ENCODE results near the gene UBE4B. TPM values are rescaled to one million over a fixed set of nuclear protein-coding genes. Genes with fewer than 3 reads are reported as not detected.

Gene UBE4B
- total and polyA plus RNA-seq, 8 donors = 38.0 to 54.1 (median 48.3) TPM

- Histone ChIP-seq H3K4me1 (peaks cover 14 to 40% of the 10 kb centered on the region in 2 donors), H3K4me3 (no peak overlapping the region), H3K36me3 (no peaks in the 10 kb centered on the region), H3K27ac (peak overlapping the region in 1 of 2 donors; percentile 99), H3K27me3 (no peaks in the 10 kb centered on the region), H3K9me3 (no peaks in the 10 kb centered on the region)
- no peak for TF ChIP-seq CTCF (IDR thresholded peaks at IDR 0.05)
- ATAC-seq (no peak), DNase-seq (peak in 1 of 4 donors; percentile 51)
- intact Hi-C loops (cut with DNase I) = no loop called here
These were observed 175.8 kb downstream of the UBE4B start for GRCh38 chr1:10208537-10208936.

GRCh38 chr1:10209590-10209904 is 176.8 kb downstream of the UBE4B start:
- no peaks in the 10 kb centered on the region for H3K27me3 ChIP-seq
- H3K27ac ChIP-seq = peak overlapping the region; percentile 99
- no peaks in the 10 kb centered on the region for H3K36me3 ChIP-seq
- DNase-seq (no peak), ATAC-seq (no peak)
- intact Hi-C loops (cut with DNase I) = no loop called here
- H3K4me1 ChIP-seq = peaks cover 14 to 45% of the 10 kb centered on the region in 2 donors
- TF ChIP-seq CTCF (IDR thresholded peaks at IDR 0.05) = no peak
- H3K9me3 ChIP-seq = no peaks in the 10 kb centered on the region
- H3K4me3 ChIP-seq = peak overlapping the region; percentile 81 to 89

- peak; percentile 98 to 99 (median 98) for DNase-seq
- ATAC-seq = peak; percentile 95
- intact Hi-C loops (cut with DNase I) = no loop called here
- H3K27ac ChIP-seq = peak within 1 kb of the TSS; percentile 99
- H3K4me3 ChIP-seq = peak within 1 kb of the TSS; percentile 81 to 89
- no peaks in the 10 kb centered on the region for H3K36me3 ChIP-seq
- H3K27me3 ChIP-seq = no peaks in the 10 kb centered on the region
- peak; percentile 92 to 98 for TF ChIP-seq CTCF (IDR thresholded peaks at IDR 0.05)
- peaks cover 14 to 45% of the 10 kb centered on the region in 2 donors for H3K4me1 ChIP-seq
- H3K9me3 ChIP-seq = no peaks in the 10 kb centered on the region
These were observed 177.4 kb downstream of the UBE4B start, which contains the start of gene KIF1B for GRCh38 chr1:10209905-10210810. Gene KIF1B (plus strand): TSS chr1:10210570. CDS start chr1:10232329, 21,759 bp downstream.

GRCh38 chr1:10210841-10211804 is 178.4 kb downstream of the UBE4B start:
- H3K36me3 ChIP-seq = no peaks in the 10 kb centered on the region
- intact Hi-C loops (cut with DNase I) = no loop called here
- H3K9me3 ChIP-seq = no peaks in the 10 kb centered on the region
- TF ChIP-seq CTCF (IDR thresholded peaks at IDR 0.05) = no peak
- peak overlapping the region; percentile 99 for H3K27ac ChIP-seq
- ATAC-seq (peak; percentile 62), DNase-seq (peak; percentile 87 to 93 (median 90))
- H3K4me3 ChIP-seq = peak overlapping the region; percentile 81 to 89
- no peaks in the 10 kb centered on the region for H3K27me3 ChIP-seq
- peaks cover 22 to 54% of the 10 kb centered on the region in 2 donors for H3K4me1 ChIP-seq
